Anterior cingulate cortex (tissue), 58 donors: ENCODE data around the gene PLOD3.
"Not testable (repeated sequence)": the region's sequence is repeated elsewhere in the genome, so short reads cannot be mapped to it uniquely, and the experiment has no call there.

Experiments
- DNase-seq, 58 donors: peaks; one replicate each; lab custom pipeline; 2025; lab: John Stamatoyannopoulos, UW

PLOD3 gene

GRCh38 chr7:101216001-101216859, 1.2 kb downstream of the PLOD3 start:
- DNase-seq = peak in 6 of 58 donors; percentile 8 to 50 (median 31)

- no peak for DNase-seq
Observed at GRCh38 chr7:101212014-101212413, 5.4 kb downstream of the PLOD3 start.

- no peak for DNase-seq
Observed at GRCh38 chr7:101211501-101211900, 5.9 kb downstream of the PLOD3 start.

- no peak for DNase-seq
Observed at GRCh38 chr7:101210143-101210542, 7.2 kb downstream of the PLOD3 start.

- DNase-seq = no peak
Observed at GRCh38 chr7:101208794-101209193, 8.6 kb downstream of the PLOD3 start.

GRCh38 chr7:101207459-101207858, 9.9 kb downstream of the PLOD3 start:
- DNase-seq = no peak

- DNase-seq = no peak
Observed at GRCh38 chr7:101206665-101207042, 10.7 kb downstream of the PLOD3 start.

GRCh38 chr7:101205901-101206664, 11.3 kb downstream of the PLOD3 start:
- DNase-seq = no peak

- DNase-seq = not testable (repeated sequence)
Observed at GRCh38 chr7:101203740-101204738, 13.3 kb downstream of the PLOD3 start.

- no peak for DNase-seq
Observed at GRCh38 chr7:101202603-101202918, 14.8 kb downstream of the PLOD3 start.

GRCh38 chr7:101201695-101202602, 15.4 kb downstream of the PLOD3 start:
- DNase-seq = no peak

GRCh38 chr7:101200862-101201599, 16.4 kb downstream of the PLOD3 start, which contains the start of gene MOGAT3:
TSS of gene MOGAT3 (minus strand) at chr7:101201036. CDS start at chr7:101200854, 182 bp downstream.
- DNase-seq = no peak

GRCh38 chr7:101200504-101200861, 16.9 kb downstream of the PLOD3 start:
- no peak for DNase-seq

GRCh38 chr7:101199522-101199921, 17.9 kb downstream of the PLOD3 start:
- DNase-seq = not testable (repeated sequence)

- DNase-seq = no peak
Observed at GRCh38 chr7:101198476-101198875, 18.9 kb downstream of the PLOD3 start.

GRCh38 chr7:101197991-101198390, 19.4 kb downstream of the PLOD3 start:
- DNase-seq = no peak

GRCh38 chr7:101195884-101196283, 21.5 kb downstream of the PLOD3 start:
- no peak for DNase-seq

- no peak for DNase-seq
Observed at GRCh38 chr7:101189109-101189508, 28.3 kb downstream of the PLOD3 start.
